ENCODE results near the gene C11orf97. TPM values are rescaled to one million over a fixed set of nuclear protein-coding genes. Genes with fewer than 3 reads are reported as not detected.

The C11orf97 gene
- total RNA-seq, 1 donor from 2014 or later: 2.5 TPM

- Histone ChIP-seq H3K4me1 (no peaks in the 10 kb centered on the region), H3K4me3 (no peak overlapping the region), H3K36me3 (no peaks in the 10 kb centered on the region), H3K9me3 (no peaks in the 10 kb centered on the region), H3K27me3 (ENCODE audit: low read depth) (no peaks in the 10 kb centered on the region), H3K27ac (no peak overlapping the region)
- no peak for DNase-seq
- no peak for ATAC-seq
- intact Hi-C loops (cut with DNase I): loop anchor here (10.0 kb wide), 1 partner anchor 87 kb away; no protein-coding TSS in a partner anchor
- TF ChIP-seq CTCF (IDR thresholded peaks at IDR 0.05): no peak
Measured at GRCh38 chr11:94518300-94518699, 6.0 kb downstream of the C11orf97 start.

- no peaks in the 10 kb centered on the region for H3K36me3 ChIP-seq
- H3K4me3 ChIP-seq: no peak overlapping the region
- ATAC-seq (peak; percentile 55 to 71), DNase-seq (no peak)
- H3K27me3 ChIP-seq (ENCODE audit: low read depth): no peaks in the 10 kb centered on the region
- no peak overlapping the region for H3K27ac ChIP-seq
- TF ChIP-seq CTCF (IDR thresholded peaks at IDR 0.05): peak; percentile 69
- H3K4me1 ChIP-seq: no peaks in the 10 kb centered on the region
- intact Hi-C loops (cut with DNase I): loop anchor here (10.0 kb wide), 1 partner anchor 85 kb away; no protein-coding TSS in a partner anchor
- H3K9me3 ChIP-seq: no peaks in the 10 kb centered on the region
Measured at GRCh38 chr11:94519478-94520084, 7.3 kb downstream of the C11orf97 start.

- peaks cover 4% of the 10 kb centered on the region for H3K4me1 ChIP-seq
- no peaks in the 10 kb centered on the region for H3K27me3 ChIP-seq (ENCODE audit: low read depth)
- DNase-seq (no peak), ATAC-seq (peak in 1 of 2 donors; percentile 48)
- H3K36me3 ChIP-seq: no peaks in the 10 kb centered on the region
- no peak overlapping the region for H3K27ac ChIP-seq
- intact Hi-C loops (cut with DNase I): no loop called here
- TF ChIP-seq CTCF (IDR thresholded peaks at IDR 0.05): peak; percentile 30
- H3K9me3 ChIP-seq: no peaks in the 10 kb centered on the region
- no peak overlapping the region for H3K4me3 ChIP-seq
Measured at GRCh38 chr11:94521684-94522083, 9.4 kb downstream of the C11orf97 start.

GRCh38 chr11:94524341-94524740 lies 12.1 kb downstream of the C11orf97 start:
- no peak for TF ChIP-seq CTCF (IDR thresholded peaks at IDR 0.05)
- Histone ChIP-seq H3K4me1 (peaks cover 4% of the 10 kb centered on the region), H3K27ac (no peak overlapping the region), H3K36me3 (no peaks in the 10 kb centered on the region), H3K4me3 (no peak overlapping the region), H3K27me3 (ENCODE audit: low read depth) (no peaks in the 10 kb centered on the region), H3K9me3 (no peaks in the 10 kb centered on the region)
- no peak for DNase-seq
- no peak for ATAC-seq
- intact Hi-C loops (cut with DNase I): no loop called here

- Histone ChIP-seq H3K4me3 (no peak overlapping the region), H3K9me3 (no peaks in the 10 kb centered on the region), H3K36me3 (no peaks in the 10 kb centered on the region), H3K27ac (no peak overlapping the region), H3K27me3 (ENCODE audit: low read depth) (no peaks in the 10 kb centered on the region), H3K4me1 (peaks cover 4% of the 10 kb centered on the region)
- intact Hi-C loops (cut with DNase I): no loop called here
- TF ChIP-seq CTCF (IDR thresholded peaks at IDR 0.05): no peak
- DNase-seq: peak; percentile 85
- ATAC-seq: peak in 1 of 2 donors; percentile 41
Measured at GRCh38 chr11:94525546-94526324, 13.5 kb downstream of the C11orf97 start.
